Muscle of arm (tissue), 12 donors: Measurements from ENCODE around the gene RPL35. TPM values are rescaled to one million over a fixed set of nuclear protein-coding genes. Genes with fewer than 3 reads are reported as not detected.
"Not testable (repeated sequence)": the region's sequence is repeated elsewhere in the genome, so short reads cannot be mapped to it uniquely, and the experiment has no call there.

Experiments
- DNase-seq: peaks from one replicate; pipeline ENCODE4 v3.0.0-alpha.2; 2013
- polyA plus RNA-seq, 12 donors: library from polyadenylated mRNA; unstranded; fragments of 120-200 nt; gene quantifications; one replicate each; pipeline ENCODE4 v1.2.1, GENCODE V29; 2013; ENCODE audit not compliant: insufficient read length in 12 of 12

The RPL35 gene
- polyA plus RNA-seq, 12 donors, result 1,368 to 2,116 (median 1,662) TPM; not detected in 1

- DNase-seq, result no peak
These were observed 5.6 kb downstream of the RPL35 start for GRCh38 chr9:124855944-124856765.

GRCh38 chr9:124855566-124855943 is 6.2 kb downstream of the RPL35 start:
- no peak for DNase-seq

GRCh38 chr9:124854822-124855221 is 6.9 kb downstream of the RPL35 start:
- DNase-seq, result no peak

GRCh38 chr9:124854161-124854560 is 7.6 kb downstream of the RPL35 start:
- no peak for DNase-seq

- no peak for DNase-seq
These were observed 8.1 kb downstream of the RPL35 start for GRCh38 chr9:124853605-124854143.

- peak; percentile 72 for DNase-seq
These were observed 8.8 kb downstream of the RPL35 start, which contains the start of gene WDR38 for GRCh38 chr9:124852829-124853531. Gene WDR38, plus strand, starts transcription at chr9:124853460. Its CDS starts 72 bp downstream, at chr9:124853532.

GRCh38 chr9:124852121-124852828 is 9.5 kb downstream of the RPL35 start:
- DNase-seq, result no peak

GRCh38 chr9:124849801-124850200 is 12.0 kb downstream of the RPL35 start:
- DNase-seq, result no peak

- no peak for DNase-seq
These were observed 14.8 kb downstream of the RPL35 start for GRCh38 chr9:124846969-124847368.

GRCh38 chr9:124846467-124846866 is 15.3 kb downstream of the RPL35 start:
- not testable (repeated sequence) for DNase-seq

- no peak for DNase-seq
These were observed 17.5 kb downstream of the RPL35 start for GRCh38 chr9:124844291-124844690.

GRCh38 chr9:124843456-124844034 is 18.2 kb downstream of the RPL35 start:
- no peak for DNase-seq

- no peak for DNase-seq
These were observed 20.5 kb downstream of the RPL35 start for GRCh38 chr9:124841075-124841821.

GRCh38 chr9:124840300-124840833 is 21.4 kb downstream of the RPL35 start:
- no peak for DNase-seq

- no peak for DNase-seq
These were observed 22.0 kb downstream of the RPL35 start for GRCh38 chr9:124839612-124840299.

- DNase-seq, result not testable (repeated sequence)
These were observed 23.0 kb downstream of the RPL35 start for GRCh38 chr9:124838567-124839275.

GRCh38 chr9:124838132-124838531 is 23.6 kb downstream of the RPL35 start:
- DNase-seq, result not testable (repeated sequence)

GRCh38 chr9:124835026-124835557 is 26.7 kb downstream of the RPL35 start:
- DNase-seq, result no peak

GRCh38 chr9:124834591-124834990 is 27.2 kb downstream of the RPL35 start:
- DNase-seq, result no peak
